ENCODE results near the gene DLG2. TPM values are rescaled to one million over a fixed set of nuclear protein-coding genes. Genes with fewer than 3 reads are reported as not detected.

The DLG2 gene
- total and polyA plus RNA-seq, 2 donors (not counting 3 experiments of a cell fraction or from before 2014, with no cell fraction given): 0.15 to 1.1 TPM

- Histone ChIP-seq H3K79me2 (ENCODE audit: control insufficient read depth, insufficient read depth, low read length) (no peaks in the 10 kb centered on the region), H4K20me1 (replicated peaks; ENCODE audit: control insufficient read depth, extremely low read depth, insufficient read depth, low read length) (no peaks in the 10 kb centered on the region), H3K4me3 (replicated peaks in 1 of 3; ENCODE audit: insufficient read depth in 1 of 3, low read depth in 1 of 3, low read length in 3 of 3) (no peak overlapping the region), H3K27ac (ENCODE audit: insufficient read depth, low read depth, low read length) (no peak overlapping the region), H3K9me3 (replicated peaks; ENCODE audit: control insufficient read depth, insufficient read depth, low read length) (no peaks in the 10 kb centered on the region), H3K4me2 (ENCODE audit: insufficient read depth, low read length) (no peak overlapping the region), H3K9me1 (replicated peaks; ENCODE audit: control insufficient read depth, extremely low read depth, insufficient read depth, low read length) (no peaks in the 10 kb centered on the region), H3K27me3 (ENCODE audit: control insufficient read depth in 2 of 2, insufficient read depth in 2 of 2, low read length in 2 of 2) (no peaks in the 10 kb centered on the region), H3K36me3 (ENCODE audit: control insufficient read depth in 2 of 2, extremely low read depth in 1 of 2, insufficient read depth in 2 of 2, low read length in 2 of 2) (no peaks in the 10 kb centered on the region), H3K4me1 (ENCODE audit: control insufficient read depth, extremely low read depth, insufficient read depth, low read length) (no peaks in the 10 kb centered on the region), H3K9ac (replicated peaks; ENCODE audit: extremely low read depth, insufficient read depth, low read length) (no peak overlapping the region), H2AFZ (ENCODE audit: low read depth, low read length) (no peak overlapping the region)
- FAIRE-seq (no peak), DNase-seq (ENCODE audit: low read depth, low spot score) (no peak)
- CTCF ChIA-PET: no interaction called here
- dilution Hi-C loops (cut with MboI; ENCODE audit: extremely low pct_ligation_motif_present, low sequenced_read_pairs) (no loop called here), intact Hi-C loops (cut with micrococcal nuclease) (no loop called here)
- TF ChIP-seq MAX (IDR thresholded peaks at IDR 0.05; ENCODE audit: insufficient read depth, insufficient read length) (no peak), FOS (IDR thresholded peaks at IDR 0.05; ENCODE audit: borderline replicate concordance, insufficient read depth, low read length) (no peak), EZH2 (IDR thresholded peaks at IDR 0.05; ENCODE audit: borderline replicate concordance, low read depth, low read length, severe bottlenecking) (no peak), POLR2AphosphoS5 (IDR thresholded peaks at IDR 0.05; ENCODE audit: insufficient read depth, low read depth, low read length) (no peak), GATA2 (IDR thresholded peaks at IDR 0.05; ENCODE audit: insufficient read depth, insufficient read length, low read depth, low read length) (no peak), MYC (IDR thresholded peaks at IDR 0.05; ENCODE audit: low read depth, low read length) (no peak), JUN (IDR thresholded peaks at IDR 0.05; ENCODE audit: borderline replicate concordance, insufficient read depth, insufficient read length, low read depth) (no peak), CTCF (IDR thresholded peaks at IDR 0.05; ENCODE audit: extremely low read depth in 1 of 2, insufficient read depth in 1 of 2, low read depth in 1 of 2, low read length in 2 of 2) (no peak), POLR2A (IDR thresholded peaks at IDR 0.05; ENCODE audit: low read depth, low read length) (no peak)
- no TSS peak for BruUV-seq (replicated peaks)
- POLR2A ChIA-PET: no interaction called here
Observed at GRCh38 chr11:83709434-83709833, 1917.7 kb downstream of the DLG2 start.
